Breast epithelium (tissue), 4 donors: Measurements from ENCODE around the gene SQOR. TPM values are rescaled to one million over a fixed set of nuclear protein-coding genes. Genes with fewer than 3 reads are reported as not detected.

Experiments used
- DNase-seq, 2 donors: peaks; one replicate each; pipeline ENCODE4 v3.0.0-alpha.2; 2019; ENCODE audit warnings: low spot score in 2 of 2
- H3K27ac ChIP-seq, 2 donors: fragments of 200-600 bp; sonication (generic) in 1 of 2; one replicate each; pipeline ENCODE4 v1.5.1; 2016 to 2019; ENCODE audit warnings: mild to moderate bottlenecking in 1 of 2
- H3K27me3 ChIP-seq, 2 donors: fragments of 200-600 bp; sonication (generic) in 1 of 2; one replicate each; pipeline versions ENCODE4 v1.5.1 to v1.6.0; 2017 to 2019; ENCODE audit warnings: control low read depth in 1 of 2, mild to moderate bottlenecking in 1 of 2
- H3K36me3 ChIP-seq: fragments of 200-600 bp; one replicate; pipeline ENCODE4 v1.5.1; 2019
- H3K4me1 ChIP-seq, 2 donors: fragments of 200-600 bp; sonication (generic); one replicate each; pipeline ENCODE4 v1.5.1; 2016 to 2019; ENCODE audit warnings: control low read depth in 1 of 2
- H3K4me3 ChIP-seq, 3 donors: fragments of 200-600 bp; sonication (generic); 1 replicate in 2 of 3; 2 replicates in 1 of 3; pipeline ENCODE4 v1.5.1; 2016 to 2019; ENCODE audit warnings: mild to moderate bottlenecking in 3 of 3, moderate library complexity in 2 of 3
- H3K9me3 ChIP-seq, 2 donors: fragments of 200-600 bp; sonication (generic) in 1 of 2; one replicate each; pipeline ENCODE4 v1.5.1; 2016 to 2019; ENCODE audit warnings: control low read depth in 1 of 2
- CTCF ChIP-seq, 3 donors: fragments of 450-650 bp; IDR thresholded peaks; one replicate each; pipeline ENCODE4 v1.5.1; 2016 to 2017; ENCODE audit warnings: antibody characterized with exemption in 3 of 3, mild to moderate bottlenecking in 3 of 3, moderate library complexity in 3 of 3
- POLR2A ChIP-seq: fragments of 450-650 bp; IDR thresholded peaks from one replicate; pipeline ENCODE4 v1.6.1; 2016; ENCODE audit warnings: antibody characterized with exemption, mild to moderate bottlenecking, moderate library complexity
- POLR2AphosphoS5 ChIP-seq, 3 donors: sonication (generic); formaldehyde crosslinking; IDR thresholded peaks; one replicate each; pipeline ENCODE4 v1.6.1; 2017; ENCODE audit warnings: antibody characterized with exemption in 3 of 3
- intact Hi-C: fragments of 100-400 bp; cut with DNase I; formaldehyde crosslinking; loops from one replicate; pipeline ENCODE4 v1.15.1; 2023; ENCODE audit warnings: low total_unique reads
- total RNA-seq, 3 donors: library from RNA; depleted of rRNA; stranded (reverse); fragments of >200 nt; gene quantifications; one replicate each; pipeline ENCODE4 v1.1.0, GENCODE V29; 2016

SQOR gene
- total RNA-seq, 3 donors from 2014 or later = 60.3 to 91.1 (median 71.2) TPM

GRCh38 chr15:45630917-45631691, 3.7 kb upstream of the SQOR start:
- H3K4me3 ChIP-seq = peak overlapping the region in 2 of 3 donors; percentile 21 to 36
- TF ChIP-seq POLR2A (no peak), POLR2AphosphoS5 (IDR thresholded peaks at IDR 0.05) (no peak), CTCF (IDR thresholded peaks at IDR 0.05) (no peak)
- intact Hi-C loops = no loop called here

GRCh38 chr15:45631776-45632175, 3.1 kb upstream of the SQOR start:
- DNase-seq = no peak
- TF ChIP-seq CTCF (IDR thresholded peaks at IDR 0.05) (no peak), POLR2AphosphoS5 (IDR thresholded peaks at IDR 0.05) (no peak), POLR2A (no peak)
- H3K27me3 ChIP-seq = no peaks in the 10 kb centered on the region
- peak overlapping the region in 2 of 3 donors; percentile 21 to 36 for H3K4me3 ChIP-seq
- peaks cover 0 to 5% of the 10 kb centered on the region in 2 donors for H3K4me1 ChIP-seq
- no peaks in the 10 kb centered on the region for H3K36me3 ChIP-seq
- H3K27ac ChIP-seq = peak overlapping the region in 1 of 2 donors; percentile 77
- intact Hi-C loops = no loop called here
- H3K9me3 ChIP-seq = peaks cover 0 to 7% of the 10 kb centered on the region in 2 donors

More at GRCh38 chr15:45630917-45631691, 3.7 kb upstream of the SQOR start:
- Histone ChIP-seq H3K9me3 (peaks cover 0 to 13% of the 10 kb centered on the region in 2 donors), H3K27ac (peak overlapping the region in 1 of 2 donors; percentile 77), H3K36me3 (no peaks in the 10 kb centered on the region), H3K27me3 (no peaks in the 10 kb centered on the region), H3K4me1 (no peaks in the 10 kb centered on the region)
- no peak for DNase-seq

- Histone ChIP-seq H3K36me3 (no peaks in the 10 kb centered on the region), H3K27ac (peak overlapping the region; percentile 95), H3K4me3 (peak overlapping the region; percentile 66 to 87 (median 81)), H3K9me3 (no peaks in the 10 kb centered on the region), H3K27me3 (no peaks in the 10 kb centered on the region), H3K4me1 (peaks cover 0 to 8% of the 10 kb centered on the region in 2 donors)
- TF ChIP-seq CTCF (IDR thresholded peaks at IDR 0.05) (peak in 2 of 3 donors; percentile 30 to 35), POLR2A (no peak), POLR2AphosphoS5 (IDR thresholded peaks at IDR 0.05) (no peak)
- intact Hi-C loops = no loop called here
- DNase-seq = peak; percentile 45 to 71
Observed at GRCh38 chr15:45635191-45635638, 386 bp downstream of the SQOR start.

GRCh38 chr15:45635763-45636292, 999 bp downstream of the SQOR start:
- peak overlapping the region; percentile 66 to 87 (median 81) for H3K4me3 ChIP-seq
- H3K4me1 ChIP-seq = peaks cover 0 to 8% of the 10 kb centered on the region in 2 donors
- intact Hi-C loops = no loop called here
- TF ChIP-seq CTCF (IDR thresholded peaks at IDR 0.05) (no peak), POLR2A (no peak), POLR2AphosphoS5 (IDR thresholded peaks at IDR 0.05) (no peak)
- H3K36me3 ChIP-seq = no peaks in the 10 kb centered on the region
- H3K27ac ChIP-seq = peak overlapping the region; percentile 95
- no peaks in the 10 kb centered on the region for H3K9me3 ChIP-seq
- H3K27me3 ChIP-seq = no peaks in the 10 kb centered on the region
- no peak for DNase-seq

- Histone ChIP-seq H3K4me3 (peak overlapping the region in 2 of 3 donors; percentile 17 to 50), H3K9me3 (no peaks in the 10 kb centered on the region), H3K4me1 (peaks cover 0 to 9% of the 10 kb centered on the region in 2 donors), H3K27ac (peak overlapping the region; percentile 75 to 76), H3K27me3 (no peaks in the 10 kb centered on the region), H3K36me3 (no peaks in the 10 kb centered on the region)
- intact Hi-C loops = no loop called here
- no peak for DNase-seq
- TF ChIP-seq POLR2AphosphoS5 (IDR thresholded peaks at IDR 0.05) (no peak), CTCF (IDR thresholded peaks at IDR 0.05) (no peak), POLR2A (no peak)
Observed at GRCh38 chr15:45637141-45637540, 2.3 kb downstream of the SQOR start.
